Central memory CD8-positive, alpha-beta T cell (primary cell): ENCODE data around the gene ABLIM3.

Experiments
- ATAC-seq: fragments of 150-1000 bp; cut with Tn5 transposase; replicated peaks from 2 replicates; pipeline ENCODE4 v1.10.0; 2022; ENCODE audit warnings: mild to moderate bottlenecking, moderate FRiP score, moderate number of reproducible peaks; ENCODE audit not compliant: poor library complexity, severe bottlenecking; ENCODE audit errors: extremely low read depth
- DNase-seq, 2 donors: peaks; one replicate each; pipeline ENCODE4 v3.0.0; 2021; ENCODE audit warnings: low spot score in 2 of 2
- H3K27ac Mint-ChIP-seq: one replicate; pipeline ENCODE4 v1.8.0; 2022; ENCODE audit warnings: low read depth, mild to moderate bottlenecking, moderate library complexity, mixed read lengths
- H3K27me3 Mint-ChIP-seq: one replicate; pipeline ENCODE4 v1.8.0; 2022; ENCODE audit warnings: mixed read lengths
- H3K36me3 Mint-ChIP-seq: one replicate; pipeline ENCODE4 v1.8.0; 2022; ENCODE audit warnings: mild to moderate bottlenecking, moderate library complexity, mixed read lengths; ENCODE audit not compliant: insufficient read depth
- H3K4me1 Mint-ChIP-seq: one replicate; pipeline ENCODE4 v1.8.0; 2022; ENCODE audit warnings: mixed read lengths
- H3K4me3 Mint-ChIP-seq: one replicate; pipeline ENCODE4 v1.8.0; 2022; ENCODE audit warnings: mild to moderate bottlenecking, moderate library complexity, mixed read lengths
- H3K9me3 Mint-ChIP-seq: one replicate; pipeline ENCODE4 v1.8.0; 2022; ENCODE audit warnings: mixed read lengths

ABLIM3 gene

GRCh38 chr5:149298842-149299404 lies 157.6 kb downstream of the ABLIM3 start:
- Mint-ChIP-seq H3K4me3 (no peak overlapping the region), H3K36me3 (no peaks in the 10 kb centered on the region), H3K9me3 (no peaks in the 10 kb centered on the region), H3K4me1 (peaks cover 6% of the 10 kb centered on the region), H3K27ac (no peak overlapping the region), H3K27me3 (peaks cover 56% of the 10 kb centered on the region)
- ATAC-seq (no peak), DNase-seq (no peak)

GRCh38 chr5:149299451-149300054 lies 158.3 kb downstream of the ABLIM3 start:
- ATAC-seq = no peak
- Mint-ChIP-seq H3K27me3 (peaks cover 61% of the 10 kb centered on the region), H3K27ac (peak overlapping the region; percentile 40), H3K4me3 (no peak overlapping the region), H3K9me3 (no peaks in the 10 kb centered on the region), H3K36me3 (no peaks in the 10 kb centered on the region), H3K4me1 (peaks cover 6% of the 10 kb centered on the region)
- DNase-seq = no peak

- Mint-ChIP-seq H3K27ac (no peak overlapping the region), H3K4me1 (peaks cover 1% of the 10 kb centered on the region), H3K4me3 (no peak overlapping the region)
Observed at GRCh38 chr5:149300441-149300840, 159.1 kb downstream of the ABLIM3 start.

GRCh38 chr5:149301049-149301743 lies 159.9 kb downstream of the ABLIM3 start:
- Mint-ChIP-seq H3K4me3 (no peak overlapping the region), H3K9me3 (no peaks in the 10 kb centered on the region), H3K27ac (no peak overlapping the region), H3K4me1 (no peaks in the 10 kb centered on the region), H3K36me3 (no peaks in the 10 kb centered on the region), H3K27me3 (peaks cover 46% of the 10 kb centered on the region)
- ATAC-seq = no peak
- DNase-seq = no peak

More at GRCh38 chr5:149300441-149300840, 159.1 kb downstream of the ABLIM3 start:
- H3K36me3 Mint-ChIP-seq = no peaks in the 10 kb centered on the region
- no peak for ATAC-seq
- H3K27me3 Mint-ChIP-seq = peaks cover 53% of the 10 kb centered on the region
- H3K9me3 Mint-ChIP-seq = no peaks in the 10 kb centered on the region
- DNase-seq = no peak

GRCh38 chr5:149301744-149302380 lies 160.6 kb downstream of the ABLIM3 start:
- Mint-ChIP-seq H3K27me3 (peaks cover 40% of the 10 kb centered on the region), H3K36me3 (no peaks in the 10 kb centered on the region), H3K9me3 (no peaks in the 10 kb centered on the region), H3K4me1 (no peaks in the 10 kb centered on the region), H3K4me3 (no peak overlapping the region), H3K27ac (no peak overlapping the region)
- no peak for ATAC-seq
- DNase-seq = no peak

- Mint-ChIP-seq H3K27me3 (peaks cover 40% of the 10 kb centered on the region), H3K4me1 (no peaks in the 10 kb centered on the region), H3K4me3 (no peak overlapping the region), H3K9me3 (no peaks in the 10 kb centered on the region), H3K36me3 (no peaks in the 10 kb centered on the region), H3K27ac (no peak overlapping the region)
- ATAC-seq (no peak), DNase-seq (no peak)
Observed at GRCh38 chr5:149302641-149303040, 161.3 kb downstream of the ABLIM3 start.

- Mint-ChIP-seq H3K4me3 (no peak overlapping the region), H3K27me3 (peaks cover 40% of the 10 kb centered on the region), H3K36me3 (no peaks in the 10 kb centered on the region), H3K9me3 (no peaks in the 10 kb centered on the region), H3K27ac (no peak overlapping the region), H3K4me1 (no peaks in the 10 kb centered on the region)
- no peak for DNase-seq
- ATAC-seq = no peak
Observed at GRCh38 chr5:149303210-149303609, 161.9 kb downstream of the ABLIM3 start.

- DNase-seq = no peak
- Mint-ChIP-seq H3K9me3 (no peaks in the 10 kb centered on the region), H3K36me3 (no peaks in the 10 kb centered on the region), H3K27ac (no peak overlapping the region), H3K4me3 (no peak overlapping the region), H3K27me3 (peaks cover 39% of the 10 kb centered on the region), H3K4me1 (no peaks in the 10 kb centered on the region)
- no peak for ATAC-seq
Observed at GRCh38 chr5:149304195-149305078, 163.1 kb downstream of the ABLIM3 start.

GRCh38 chr5:149309354-149309753 lies 168.1 kb downstream of the ABLIM3 start:
- H3K4me3 Mint-ChIP-seq = no peak overlapping the region
- ATAC-seq = no peak
- no peaks in the 10 kb centered on the region for H3K9me3 Mint-ChIP-seq
- peaks cover 13% of the 10 kb centered on the region for H3K27me3 Mint-ChIP-seq
- H3K4me1 Mint-ChIP-seq = no peaks in the 10 kb centered on the region
- no peak overlapping the region for H3K27ac Mint-ChIP-seq
- no peaks in the 10 kb centered on the region for H3K36me3 Mint-ChIP-seq
- no peak for DNase-seq
